Calu3 (cell line): ENCODE data around the gene ARHGEF11. TPM values are rescaled to one million over a fixed set of nuclear protein-coding genes. Genes with fewer than 3 reads are reported as not detected.

Source experiments
- BruUV-seq: library from RNA; stranded (reverse); fragments of 400-500 nt; replicated peaks from 2 replicates; lab custom pipeline; 2021; lab: Mats Ljungman, UMichigan
- CTCF ChIA-PET: fragments of 300-600 bp; sonication (Branson Sonifier 250); formaldehyde crosslinking; loops from one replicate; lab custom pipeline; 2022; ENCODE audit warnings: antibody characterized with exemption; lab: Charles Lee
- DNase-seq: peaks from one replicate; pipeline ENCODE4 v3.0.0; 2022
- H3K27ac Mint-ChIP-seq: one replicate; pipeline ENCODE4 v1.8.0; 2022; ENCODE audit warnings: mixed read lengths; ENCODE audit not compliant: unreplicated experiment
- H3K27me3 Mint-ChIP-seq: one replicate; pipeline ENCODE4 v1.8.0; 2022; ENCODE audit warnings: mixed read lengths; ENCODE audit not compliant: unreplicated experiment
- H3K36me3 Mint-ChIP-seq: one replicate; pipeline ENCODE4 v1.8.0; 2022; ENCODE audit warnings: mild to moderate bottlenecking, moderate library complexity, mixed read lengths; ENCODE audit not compliant: insufficient read depth, unreplicated experiment
- H3K4me1 Mint-ChIP-seq: one replicate; pipeline ENCODE4 v1.8.0; 2022; ENCODE audit warnings: mild to moderate bottlenecking, low read depth, mixed read lengths; ENCODE audit not compliant: unreplicated experiment
- H3K4me3 Mint-ChIP-seq: one replicate; pipeline ENCODE4 v1.8.0; 2022; ENCODE audit warnings: mild to moderate bottlenecking, low read depth, moderate library complexity, mixed read lengths; ENCODE audit not compliant: unreplicated experiment
- H3K9me3 Mint-ChIP-seq: one replicate; pipeline ENCODE4 v1.8.0; 2022; ENCODE audit warnings: low read depth, mixed read lengths; ENCODE audit not compliant: unreplicated experiment
- intact Hi-C: fragments of 100-400 bp; cut with micrococcal nuclease; formaldehyde crosslinking; loops from one replicate; pipeline ENCODE4 v1.10.0; 2022; ENCODE audit not compliant: unreplicated experiment
- total RNA-seq: library from RNA; stranded (reverse); gene quantifications from 2 replicates; pipeline ENCODE4 v1.2.3, GENCODE V29; 2022
- TF ChIP-seq, protein P1 (sequence below): fragments of 200-600 bp; IDR thresholded peaks from one replicate; pipeline ENCODE4 v1.8.0; 2022; ENCODE audit warnings: antibody characterized with exemption; ENCODE audit not compliant: unreplicated experiment

The ARHGEF11 gene
- total RNA-seq, 1 experiment from 2014 or later = 44.1 TPM

DNA sequence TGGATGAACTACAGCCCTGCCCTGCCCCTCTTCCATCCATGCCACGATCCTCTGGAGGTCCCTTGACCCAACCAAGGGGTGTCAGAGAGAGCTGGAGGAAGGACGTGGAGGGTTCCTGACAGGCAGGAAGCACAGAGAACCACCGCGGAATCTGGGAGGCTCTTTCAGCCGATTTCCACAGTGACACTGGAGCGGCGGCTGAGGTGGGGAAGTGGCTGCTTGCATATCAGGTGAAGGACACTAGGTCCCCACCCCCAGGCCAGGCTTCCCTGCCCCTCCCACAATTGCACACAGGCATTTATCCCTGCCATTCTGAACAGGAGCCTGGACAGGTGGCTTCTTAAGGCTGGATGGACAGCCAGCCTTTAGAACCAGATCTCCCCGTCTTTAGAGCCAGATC, 107.7 kb downstream of the ARHGEF11 start:
- DNase-seq = no peak
- TF ChIP-seq, protein P1, sequence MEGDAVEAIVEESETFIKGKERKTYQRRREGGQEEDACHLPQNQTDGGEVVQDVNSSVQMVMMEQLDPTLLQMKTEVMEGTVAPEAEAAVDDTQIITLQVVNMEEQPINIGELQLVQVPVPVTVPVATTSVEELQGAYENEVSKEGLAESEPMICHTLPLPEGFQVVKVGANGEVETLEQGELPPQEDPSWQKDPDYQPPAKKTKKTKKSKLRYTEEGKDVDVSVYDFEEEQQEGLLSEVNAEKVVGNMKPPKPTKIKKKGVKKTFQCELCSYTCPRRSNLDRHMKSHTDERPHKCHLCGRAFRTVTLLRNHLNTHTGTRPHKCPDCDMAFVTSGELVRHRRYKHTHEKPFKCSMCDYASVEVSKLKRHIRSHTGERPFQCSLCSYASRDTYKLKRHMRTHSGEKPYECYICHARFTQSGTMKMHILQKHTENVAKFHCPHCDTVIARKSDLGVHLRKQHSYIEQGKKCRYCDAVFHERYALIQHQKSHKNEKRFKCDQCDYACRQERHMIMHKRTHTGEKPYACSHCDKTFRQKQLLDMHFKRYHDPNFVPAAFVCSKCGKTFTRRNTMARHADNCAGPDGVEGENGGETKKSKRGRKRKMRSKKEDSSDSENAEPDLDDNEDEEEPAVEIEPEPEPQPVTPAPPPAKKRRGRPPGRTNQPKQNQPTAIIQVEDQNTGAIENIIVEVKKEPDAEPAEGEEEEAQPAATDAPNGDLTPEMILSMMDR = no peak
- Mint-ChIP-seq H3K27ac (no peak overlapping the region), H3K36me3 (peaks cover 44% of the 10 kb centered on the region), H3K27me3 (no peaks in the 10 kb centered on the region), H3K4me1 (no peaks in the 10 kb centered on the region), H3K4me3 (no peak overlapping the region), H3K9me3 (no peaks in the 10 kb centered on the region)
- no TSS peak for BruUV-seq
- intact Hi-C loops = no loop called here
- CTCF ChIA-PET = interaction anchor here (1.6 kb wide), 1 partner anchor 10 kb away, joined by 4 read pairs; no protein-coding TSS in a partner anchor

DNA sequence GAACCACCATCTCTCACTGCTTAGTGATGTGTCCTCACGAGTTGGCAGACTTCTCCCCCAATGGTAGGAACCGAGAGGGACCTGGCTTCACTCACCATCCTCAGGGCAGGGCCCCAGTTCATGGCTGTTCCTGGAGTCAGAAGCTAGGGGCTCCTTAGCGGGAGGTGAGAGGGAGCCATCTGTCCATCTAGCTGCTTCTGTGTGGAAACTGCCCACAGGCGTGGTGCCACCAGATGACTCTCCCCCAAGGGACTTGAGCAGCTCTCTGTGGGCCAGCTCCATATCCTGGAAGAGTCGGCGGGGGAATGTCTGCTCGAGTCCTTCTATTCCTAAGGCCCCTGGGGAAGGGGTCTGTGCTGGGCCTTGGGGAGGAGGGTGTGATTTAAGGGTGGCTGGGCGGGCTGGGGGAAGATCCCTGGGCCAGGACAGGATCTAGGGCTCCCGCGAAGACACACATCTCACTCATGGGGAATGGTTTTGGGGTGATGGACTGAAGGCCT, 108.8 kb downstream of the ARHGEF11 start:
- BruUV-seq = no TSS peak
- CTCF ChIA-PET = interaction anchor here (1.6 kb wide), 1 partner anchor 9 kb away, joined by 4 read pairs; no protein-coding TSS in a partner anchor
- no peak overlapping the region for H3K27ac Mint-ChIP-seq
- intact Hi-C loops = no loop called here
- no peak for DNase-seq
- peaks cover 3% of the 10 kb centered on the region for H3K27me3 Mint-ChIP-seq
- no peak overlapping the region for H3K4me3 Mint-ChIP-seq
- no peaks in the 10 kb centered on the region for H3K9me3 Mint-ChIP-seq
- H3K36me3 Mint-ChIP-seq = peaks cover 37% of the 10 kb centered on the region
- TF ChIP-seq, protein P1 = no peak
- no peaks in the 10 kb centered on the region for H3K4me1 Mint-ChIP-seq

- no peak overlapping the region for H3K27ac Mint-ChIP-seq
- BruUV-seq = no TSS peak
- CTCF ChIA-PET = interaction anchor here (0.7 to 1.6 kb wide), 2 partner anchors 8 to 208 kb away, joined by 4 read pairs; partner anchors contain the start of genes ISG20L2 and METTL25B
- peaks cover 31% of the 10 kb centered on the region for H3K36me3 Mint-ChIP-seq
- no peaks in the 10 kb centered on the region for H3K9me3 Mint-ChIP-seq
- no peak for DNase-seq
- TF ChIP-seq, protein P1 = no peak
- peaks cover 9% of the 10 kb centered on the region for H3K27me3 Mint-ChIP-seq
- no peaks in the 10 kb centered on the region for H3K4me1 Mint-ChIP-seq
- intact Hi-C loops = no loop called here
- H3K4me3 Mint-ChIP-seq = no peak overlapping the region
Observed at GRCh38 chr1:156936191-156936590, 109.4 kb downstream of the ARHGEF11 start.

DNA sequence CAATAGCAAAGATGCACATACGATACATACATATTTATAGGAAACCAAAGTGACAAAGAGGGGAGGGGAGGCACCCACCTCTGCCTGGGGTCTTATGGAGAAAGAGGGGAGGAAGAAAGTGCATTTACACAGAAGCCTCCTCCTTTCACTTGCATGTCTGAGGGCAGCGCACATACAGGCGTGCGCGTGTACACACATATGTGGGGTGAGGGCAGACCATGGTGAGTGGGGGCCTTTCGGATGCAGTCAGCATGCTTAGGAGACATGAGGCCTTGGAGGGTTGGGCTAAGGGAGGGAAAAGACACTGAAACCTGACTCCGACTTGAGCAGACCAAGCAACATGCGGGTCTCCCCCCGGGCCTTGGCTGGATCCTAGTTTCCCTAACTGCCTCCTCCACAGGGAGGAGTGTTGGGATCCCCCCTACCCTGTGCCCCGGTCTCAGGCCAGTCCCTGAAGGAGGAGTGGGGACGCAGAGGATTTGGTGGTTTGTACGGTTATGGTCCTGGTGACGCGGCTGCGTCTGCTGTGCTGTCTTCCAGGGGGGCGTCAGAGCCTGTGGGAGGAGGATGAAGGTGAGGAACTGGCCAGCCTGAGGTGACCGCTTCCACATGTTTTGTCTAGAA, 109.9 kb downstream of the ARHGEF11 start:
- peaks cover 15% of the 10 kb centered on the region for H3K27me3 Mint-ChIP-seq
- H3K36me3 Mint-ChIP-seq = peaks cover 31% of the 10 kb centered on the region
- H3K27ac Mint-ChIP-seq = no peak overlapping the region
- no peak for DNase-seq
- H3K4me3 Mint-ChIP-seq = no peak overlapping the region
- H3K4me1 Mint-ChIP-seq = no peaks in the 10 kb centered on the region
- TF ChIP-seq, protein P1 = no peak
- H3K9me3 Mint-ChIP-seq = no peaks in the 10 kb centered on the region
- no TSS peak for BruUV-seq
- intact Hi-C loops = no loop called here
- CTCF ChIA-PET = interaction anchor here (0.7 kb wide), 1 partner anchor 207 kb away, joined by 4 read pairs; the partner anchor contains the start of genes ISG20L2 and METTL25B
